Measurements from ENCODE around the gene BAZ2A. TPM values are rescaled to one million over a fixed set of nuclear protein-coding genes. Genes with fewer than 3 reads are reported as not detected.

BAZ2A gene
- total RNA-seq (2014; rRNA removed; shearing (Covaris generic)) (13.0 and 24.7 TPM in 2 replicates), polyA plus RNA-seq (2016; fragmentation: Nextera tagmentation; extraction: Ambion mirVana) (19.0 and 23.2 TPM in 2 replicates)

DNA sequence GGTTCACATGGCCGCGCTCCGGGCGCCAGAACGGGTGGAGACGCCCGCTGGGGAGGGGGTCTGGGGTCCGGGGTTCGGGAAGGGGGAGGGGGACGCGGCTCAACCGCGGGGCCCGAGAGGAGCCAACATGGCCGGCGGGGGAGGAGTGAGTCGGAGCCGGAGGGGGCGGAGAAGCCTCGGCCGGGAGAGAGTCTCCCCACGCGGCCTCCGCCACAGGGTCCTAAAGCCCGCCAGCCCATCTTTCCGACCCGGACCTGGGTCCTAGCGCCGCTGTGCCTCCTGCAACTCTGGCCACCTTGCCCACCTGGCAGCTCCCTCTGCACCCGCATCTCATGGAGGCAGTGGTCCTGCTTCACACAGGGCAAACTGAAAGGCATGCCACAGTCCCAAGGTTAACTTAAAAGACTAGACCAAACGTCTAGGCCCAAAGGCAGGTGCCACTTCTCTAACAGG, at the start of gene BAZ2A:
Gene BAZ2A, minus strand, starts transcription at position 147 of the 453 bp plus-strand sequence. CDS start 12,796 bp downstream, outside the sequence.
- WGBS, 2 experiments (ENCODE audit: low coverage in 1 of 2, low lambda C conversion rate in 2 of 2, missing lambda C conversion rate in 2 of 2), result 2 to 10% methylated on average over 13 to 29 of the region's 31 CpGs
- peak within 1 kb of the TSS; percentile 61 for H2AFZ ChIP-seq
- peak within 1 kb of the TSS; percentile 83 for H3K27ac ChIP-seq
- H3K27me3 ChIP-seq (replicated peaks; ENCODE audit: insufficient read depth), result no peaks in the 10 kb centered on the region
- H3K79me2 ChIP-seq (ENCODE audit: insufficient read depth), result peaks cover 100% of the 10 kb centered on the region
- in situ Hi-C loops (cut with MboI), result no loop called here
- H3K9me3 ChIP-seq (ENCODE audit: low read depth), result no peaks in the 10 kb centered on the region
- peaks cover 51% of the 10 kb centered on the region for H3K4me1 ChIP-seq (ENCODE audit: insufficient read depth)
- TF ChIP-seq EZH2phosphoT487 (IDR thresholded peaks at IDR 0.05; ENCODE audit: insufficient read depth, low read depth) (no peak), EZH2 (IDR thresholded peaks at IDR 0.05; ENCODE audit: insufficient read depth, poor library complexity, severe bottlenecking) (no peak)
- peaks cover 46% of the 10 kb centered on the region for H3F3A ChIP-seq (ENCODE audit: insufficient read depth)
- peak within 1 kb of the TSS; percentile 84 for H3K4me3 ChIP-seq
- peak within 1 kb of the TSS; percentile 93 for H3K9ac ChIP-seq
- DNase-seq, result peak; percentile 95
- peak within 1 kb of the TSS; percentile 93 for H3K4me2 ChIP-seq (ENCODE audit: unreplicated experiment)
- H4K20me1 ChIP-seq (ENCODE audit: insufficient read depth), result 0 out of 2 replicates have a peak, but pooled peaks cover 5% of the 10 kb centered on the region
- no peaks in the 10 kb centered on the region for H3K9me2 ChIP-seq (ENCODE audit: insufficient read depth)
- H3K36me3 ChIP-seq (ENCODE audit: low read depth), result peaks cover 13% of the 10 kb centered on the region

- H3K4me2 ChIP-seq (ENCODE audit: unreplicated experiment), result no peak overlapping the region
- no peak for DNase-seq
- H3K9me2 ChIP-seq (ENCODE audit: insufficient read depth), result no peaks in the 10 kb centered on the region
- H3K4me1 ChIP-seq (ENCODE audit: insufficient read depth), result peaks cover 4% of the 10 kb centered on the region; the same call in 1 of the 2 replicates
- H3K79me2 ChIP-seq (ENCODE audit: insufficient read depth), result peaks cover 100% of the 10 kb centered on the region
- H3K4me3 ChIP-seq, result no peak overlapping the region
- in situ Hi-C loops (cut with MboI), result no loop called here
- peaks cover 6% of the 10 kb centered on the region; the same call in 1 of the 2 replicates for H3K36me3 ChIP-seq (ENCODE audit: low read depth)
- no peak for TF ChIP-seq EZH2 (IDR thresholded peaks at IDR 0.05; ENCODE audit: insufficient read depth, poor library complexity, severe bottlenecking)
- TF ChIP-seq EZH2phosphoT487 (IDR thresholded peaks at IDR 0.05; ENCODE audit: insufficient read depth, low read depth), result no peak
- H4K20me1 ChIP-seq (ENCODE audit: insufficient read depth), result peaks cover 9% of the 10 kb centered on the region; the same call in 1 of the 2 replicates
- no peaks in the 10 kb centered on the region for H3K9me3 ChIP-seq (ENCODE audit: low read depth)
- no peaks in the 10 kb centered on the region for H3K27me3 ChIP-seq (replicated peaks; ENCODE audit: insufficient read depth)
- 77 to 79% methylated on average over 2 of the region's 2 CpGs for WGBS, 2 experiments (ENCODE audit: low coverage in 1 of 2, low lambda C conversion rate in 2 of 2, missing lambda C conversion rate in 2 of 2)
- H3K9ac ChIP-seq, result no peak overlapping the region
- H3K27ac ChIP-seq, result no peak overlapping the region
- H3F3A ChIP-seq (ENCODE audit: insufficient read depth), result peaks cover 8% of the 10 kb centered on the region; the same call in 1 of the 2 replicates
- no peak overlapping the region for H2AFZ ChIP-seq
Measured at GRCh38 chr12:56678852-56679251, 48.7 kb upstream of the BAZ2A start.

- peaks cover 100% of the 10 kb centered on the region for H3K79me2 ChIP-seq (ENCODE audit: insufficient read depth)
- no peak for DNase-seq
- TF ChIP-seq EZH2 (IDR thresholded peaks at IDR 0.05; ENCODE audit: insufficient read depth, poor library complexity, severe bottlenecking) (no peak), EZH2phosphoT487 (IDR thresholded peaks at IDR 0.05; ENCODE audit: insufficient read depth, low read depth) (no peak)
- peaks cover 6% of the 10 kb centered on the region; the same call in 1 of the 2 replicates for H3K36me3 ChIP-seq (ENCODE audit: low read depth)
- no peaks in the 10 kb centered on the region for H3K9me3 ChIP-seq (ENCODE audit: low read depth)
- H3F3A ChIP-seq (ENCODE audit: insufficient read depth), result 0 out of 2 replicates have a peak, but pooled peaks cover 8% of the 10 kb centered on the region
- H3K4me1 ChIP-seq (ENCODE audit: insufficient read depth), result no peaks in the 10 kb centered on the region
- H3K9ac ChIP-seq, result no peak overlapping the region
- in situ Hi-C loops (cut with MboI), result no loop called here
- H3K9me2 ChIP-seq (ENCODE audit: insufficient read depth), result no peaks in the 10 kb centered on the region
- WGBS, 2 experiments (ENCODE audit: low coverage in 1 of 2, low lambda C conversion rate in 2 of 2, missing lambda C conversion rate in 2 of 2), result 93 to 100% methylated on average over 1 of the region's 1 CpG
- H3K4me3 ChIP-seq, result no peak overlapping the region
- peaks cover 10% of the 10 kb centered on the region; the same call in 1 of the 2 replicates for H4K20me1 ChIP-seq (ENCODE audit: insufficient read depth)
- H3K4me2 ChIP-seq (ENCODE audit: unreplicated experiment), result no peak overlapping the region
- H3K27me3 ChIP-seq (replicated peaks; ENCODE audit: insufficient read depth), result no peaks in the 10 kb centered on the region
- no peak overlapping the region for H2AFZ ChIP-seq
- H3K27ac ChIP-seq, result peak overlapping the region; percentile 39; the same call in 1 of the 2 replicates
Measured at GRCh38 chr12:56677680-56678079, 47.6 kb upstream of the BAZ2A start.

- Histone ChIP-seq H3K4me3 (no peak overlapping the region), H3K4me1 (ENCODE audit: insufficient read depth) (no peaks in the 10 kb centered on the region), H3F3A (ENCODE audit: insufficient read depth) (0 out of 2 replicates have a peak, but pooled peaks cover 8% of the 10 kb centered on the region), H2AFZ (no peak overlapping the region), H3K9me3 (ENCODE audit: low read depth) (no peaks in the 10 kb centered on the region), H3K9me2 (ENCODE audit: insufficient read depth) (no peaks in the 10 kb centered on the region), H3K36me3 (ENCODE audit: low read depth) (peaks cover 7% of the 10 kb centered on the region), H3K27ac (peak overlapping the region; percentile 39; the same call in 1 of the 2 replicates), H4K20me1 (ENCODE audit: insufficient read depth) (peaks cover 12% of the 10 kb centered on the region; the same call in 1 of the 2 replicates), H3K27me3 (replicated peaks; ENCODE audit: insufficient read depth) (no peaks in the 10 kb centered on the region), H3K9ac (no peak overlapping the region), H3K4me2 (ENCODE audit: unreplicated experiment) (no peak overlapping the region), H3K79me2 (ENCODE audit: insufficient read depth) (peaks cover 100% of the 10 kb centered on the region)
- TF ChIP-seq EZH2 (IDR thresholded peaks at IDR 0.05; ENCODE audit: insufficient read depth, poor library complexity, severe bottlenecking), result no peak
- TF ChIP-seq EZH2phosphoT487 (IDR thresholded peaks at IDR 0.05; ENCODE audit: insufficient read depth, low read depth), result no peak
- DNase-seq, result peak; percentile 33
- in situ Hi-C loops (cut with MboI), result no loop called here
- 74% methylated on average over 11 of the region's 11 CpGs for WGBS, 2 experiments (ENCODE audit: low coverage in 1 of 2, low lambda C conversion rate in 2 of 2, missing lambda C conversion rate in 2 of 2)
Measured at GRCh38 chr12:56676851-56677580, 46.9 kb upstream of the BAZ2A start.

All from GM23248 (cell line).